ENCODE data around the gene SRGAP1. TPM values are rescaled to one million over a fixed set of nuclear protein-coding genes. Genes with fewer than 3 reads are reported as not detected.

SRGAP1 gene
- polyA plus RNA-seq, 1 donor (not counting 4 experiments of a cell fraction or from before 2014, with no cell fraction given) = 4.5 TPM

DNA sequence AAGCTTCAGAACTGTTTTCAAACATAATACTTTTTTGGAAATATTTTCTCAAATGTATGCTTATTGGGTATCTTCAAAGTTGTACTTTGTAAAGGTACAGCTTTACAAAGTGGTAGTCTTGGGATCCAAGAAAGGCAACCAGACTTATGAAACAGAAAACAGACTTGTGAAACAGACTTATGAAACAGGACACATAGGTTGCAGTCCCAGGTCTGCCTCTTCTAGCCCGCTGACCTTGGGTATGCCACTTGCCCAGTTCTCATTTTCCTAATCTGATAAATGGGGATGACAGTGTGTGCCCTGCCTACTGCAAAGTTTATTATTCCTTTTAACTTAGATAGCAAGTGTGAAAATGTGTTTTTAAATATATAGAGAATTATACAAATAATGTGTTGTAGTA is 263.3 kb downstream of the SRGAP1 start:
- DNase-seq (ENCODE audit: low read depth, low spot score) = no peak
- Histone ChIP-seq H4K20me1 (ENCODE audit: control insufficient read depth, extremely low read depth, insufficient read depth, low read length) (no peaks in the 10 kb centered on the region), H3K4me1 (ENCODE audit: control insufficient read depth, extremely low read depth, insufficient read depth, low read length) (peaks cover 24% of the 10 kb centered on the region), H3K4me2 (ENCODE audit: control insufficient read depth, extremely low read depth, insufficient read depth, low read depth, low read length) (no peak overlapping the region), H3K9me1 (ENCODE audit: control insufficient read depth, extremely low read depth, insufficient read depth, low read length) (no peaks in the 10 kb centered on the region), H3K79me2 (ENCODE audit: control insufficient read depth, insufficient read depth, low read length) (no peaks in the 10 kb centered on the region), H3K27me3 (ENCODE audit: control insufficient read depth, extremely low read depth, insufficient read depth, low read length) (no peaks in the 10 kb centered on the region), H3K9ac (ENCODE audit: control insufficient read depth, extremely low read depth, insufficient read depth, low read length) (no peak overlapping the region), H3K27ac (ENCODE audit: control insufficient read depth, insufficient read depth, low read length) (no peak overlapping the region), H3K4me3 (ENCODE audit: control insufficient read depth in 2 of 3, extremely low read depth in 1 of 3, insufficient read depth in 2 of 3, low read depth in 1 of 3, low read length in 3 of 3) (no peak overlapping the region), H2AFZ (ENCODE audit: control insufficient read depth, low read length) (no peak overlapping the region), H3K9me3 (ENCODE audit: control insufficient read depth, low read depth, low read length) (no peaks in the 10 kb centered on the region), H3K36me3 (ENCODE audit: control insufficient read depth in 2 of 2, extremely low read depth in 1 of 2, insufficient read depth in 2 of 2, low read length in 2 of 2) (peaks cover 6 to 22% of the 10 kb centered on the region in 2 experiments)
- dilution Hi-C loops (cut with MboI; ENCODE audit: extremely low pct_ligation_motif_present, low sequenced_read_pairs) = no loop called here
- no peak for FAIRE-seq
- TF ChIP-seq, protein P1, sequence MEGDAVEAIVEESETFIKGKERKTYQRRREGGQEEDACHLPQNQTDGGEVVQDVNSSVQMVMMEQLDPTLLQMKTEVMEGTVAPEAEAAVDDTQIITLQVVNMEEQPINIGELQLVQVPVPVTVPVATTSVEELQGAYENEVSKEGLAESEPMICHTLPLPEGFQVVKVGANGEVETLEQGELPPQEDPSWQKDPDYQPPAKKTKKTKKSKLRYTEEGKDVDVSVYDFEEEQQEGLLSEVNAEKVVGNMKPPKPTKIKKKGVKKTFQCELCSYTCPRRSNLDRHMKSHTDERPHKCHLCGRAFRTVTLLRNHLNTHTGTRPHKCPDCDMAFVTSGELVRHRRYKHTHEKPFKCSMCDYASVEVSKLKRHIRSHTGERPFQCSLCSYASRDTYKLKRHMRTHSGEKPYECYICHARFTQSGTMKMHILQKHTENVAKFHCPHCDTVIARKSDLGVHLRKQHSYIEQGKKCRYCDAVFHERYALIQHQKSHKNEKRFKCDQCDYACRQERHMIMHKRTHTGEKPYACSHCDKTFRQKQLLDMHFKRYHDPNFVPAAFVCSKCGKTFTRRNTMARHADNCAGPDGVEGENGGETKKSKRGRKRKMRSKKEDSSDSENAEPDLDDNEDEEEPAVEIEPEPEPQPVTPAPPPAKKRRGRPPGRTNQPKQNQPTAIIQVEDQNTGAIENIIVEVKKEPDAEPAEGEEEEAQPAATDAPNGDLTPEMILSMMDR (optimal IDR thresholded peaks at IDR 0.05 in 1 of 3, IDR thresholded peaks at IDR 0.05 in 1 of 3, conservative IDR thresholded peaks at IDR 0.05 in 1 of 3; ENCODE audit: extremely low read depth in 1 of 3, insufficient read depth in 2 of 3, low read length in 3 of 3) = no peak
- no peak for TF ChIP-seq EZH2 (IDR thresholded peaks at IDR 0.05; ENCODE audit: low read length)

DNA sequence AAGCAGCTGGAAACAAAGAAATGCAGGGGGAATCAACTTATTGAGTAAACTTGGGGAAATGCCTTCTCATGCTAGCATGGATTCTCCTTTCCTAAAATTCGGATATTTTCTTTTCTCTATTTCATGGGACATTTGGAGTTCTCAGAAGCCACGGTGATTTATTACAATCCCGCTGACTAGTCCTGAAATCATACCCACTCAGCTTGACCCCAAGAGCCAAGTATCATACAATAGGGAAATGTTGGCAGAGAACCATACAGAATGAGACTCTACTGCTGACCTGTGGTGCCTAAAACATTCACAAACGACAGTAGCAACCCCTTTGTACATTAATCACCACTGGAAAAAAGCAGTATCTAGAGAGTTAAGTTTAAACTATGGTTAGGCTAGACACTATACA is 265.2 kb downstream of the SRGAP1 start:
- H3K4me2 ChIP-seq (ENCODE audit: control insufficient read depth, extremely low read depth, insufficient read depth, low read depth, low read length) = no peak overlapping the region
- H3K9me1 ChIP-seq (ENCODE audit: control insufficient read depth, extremely low read depth, insufficient read depth, low read length) = no peaks in the 10 kb centered on the region
- FAIRE-seq = no peak
- no peak overlapping the region for H3K27ac ChIP-seq (ENCODE audit: control insufficient read depth, insufficient read depth, low read length)
- no peak overlapping the region for H3K9ac ChIP-seq (ENCODE audit: control insufficient read depth, extremely low read depth, insufficient read depth, low read length)
- peaks cover 9% of the 10 kb centered on the region for H3K4me1 ChIP-seq (ENCODE audit: control insufficient read depth, extremely low read depth, insufficient read depth, low read length)
- H3K4me3 ChIP-seq (ENCODE audit: control insufficient read depth in 2 of 3, extremely low read depth in 1 of 3, insufficient read depth in 2 of 3, low read depth in 1 of 3, low read length in 3 of 3) = no peak overlapping the region
- H3K36me3 ChIP-seq (ENCODE audit: control insufficient read depth in 2 of 2, extremely low read depth in 1 of 2, insufficient read depth in 2 of 2, low read length in 2 of 2) = peaks cover 9 to 22% of the 10 kb centered on the region in 2 experiments
- H2AFZ ChIP-seq (ENCODE audit: control insufficient read depth, low read length) = no peak overlapping the region
- TF ChIP-seq EZH2 (IDR thresholded peaks at IDR 0.05; ENCODE audit: low read length) = no peak
- TF ChIP-seq, protein P1 (optimal IDR thresholded peaks at IDR 0.05 in 1 of 3, IDR thresholded peaks at IDR 0.05 in 1 of 3, conservative IDR thresholded peaks at IDR 0.05 in 1 of 3; ENCODE audit: extremely low read depth in 1 of 3, insufficient read depth in 2 of 3, low read length in 3 of 3) = no peak
- no peak for DNase-seq (ENCODE audit: low read depth, low spot score)
- no peaks in the 10 kb centered on the region for H3K9me3 ChIP-seq (ENCODE audit: control insufficient read depth, low read depth, low read length)
- no peaks in the 10 kb centered on the region for H3K79me2 ChIP-seq (ENCODE audit: control insufficient read depth, insufficient read depth, low read length)
- dilution Hi-C loops (cut with MboI; ENCODE audit: extremely low pct_ligation_motif_present, low sequenced_read_pairs) = no loop called here
- H4K20me1 ChIP-seq (ENCODE audit: control insufficient read depth, extremely low read depth, insufficient read depth, low read length) = no peaks in the 10 kb centered on the region
- no peaks in the 10 kb centered on the region for H3K27me3 ChIP-seq (ENCODE audit: control insufficient read depth, extremely low read depth, insufficient read depth, low read length)
